ENCODE results near the gene CACNA1B. TPM values are rescaled to one million over a fixed set of nuclear protein-coding genes. Genes with fewer than 3 reads are reported as not detected.

CACNA1B gene
- total RNA-seq, 1 experiment from 2014 or later: not detected

DNA sequence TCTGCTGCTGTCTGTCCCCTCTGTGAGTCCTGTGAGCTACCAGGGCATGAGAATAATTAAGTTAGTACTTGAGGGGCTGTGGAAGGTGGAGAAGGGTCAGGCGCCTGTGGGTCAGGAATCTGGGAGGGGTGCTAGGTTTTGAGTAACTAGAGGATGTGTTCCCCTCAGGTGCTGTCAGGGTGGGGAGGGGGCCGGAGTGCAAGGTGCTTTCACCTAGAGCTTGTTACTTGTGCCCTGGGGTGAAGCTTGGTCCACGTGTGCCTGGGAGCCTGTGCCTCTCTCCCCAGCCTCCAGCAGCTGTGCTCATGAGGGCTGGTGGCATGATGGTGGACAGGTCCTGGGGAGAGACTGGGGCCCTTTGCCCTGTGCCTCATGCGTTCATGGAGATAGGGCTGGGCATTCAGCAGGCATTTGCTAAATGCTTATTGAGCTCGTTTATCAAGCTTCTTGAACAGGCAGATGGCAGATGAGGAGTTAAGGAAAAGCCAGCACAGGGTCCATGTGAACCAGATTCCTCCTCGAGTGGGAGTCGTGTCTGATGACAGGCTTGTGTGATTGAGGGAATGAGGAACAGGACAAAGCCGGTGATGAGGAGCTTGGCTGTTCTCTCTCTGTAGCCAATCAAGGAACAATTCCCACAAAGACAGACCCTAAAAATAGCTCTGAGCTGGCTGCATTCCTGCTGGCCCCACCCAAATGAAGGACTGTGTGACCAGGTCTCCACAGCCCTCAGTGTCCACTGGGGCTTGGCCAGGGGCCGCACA is 40.9 kb downstream of the CACNA1B start:
- DNase-seq (ENCODE audit: low spot score): no peak

DNA sequence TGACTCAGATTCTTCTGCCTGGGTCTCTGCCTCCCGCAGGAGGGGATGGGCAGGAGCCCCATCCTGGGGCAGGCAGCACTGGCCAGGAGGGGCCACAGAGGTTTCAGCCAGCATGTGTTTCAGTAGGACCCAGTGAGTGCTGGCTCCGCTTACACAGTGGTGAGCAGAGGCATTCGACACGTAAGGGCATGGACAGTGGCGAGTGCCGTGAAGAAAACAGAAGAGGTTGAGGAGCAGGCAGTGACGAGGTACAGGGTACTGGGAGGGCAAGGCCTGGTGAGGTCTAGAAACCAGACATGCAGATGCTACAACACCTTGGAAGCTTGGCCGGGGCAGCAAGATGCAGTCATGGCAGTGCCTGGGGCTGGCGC is 41.5 kb downstream of the CACNA1B start:
- no peak for DNase-seq (ENCODE audit: low spot score)

DNA sequence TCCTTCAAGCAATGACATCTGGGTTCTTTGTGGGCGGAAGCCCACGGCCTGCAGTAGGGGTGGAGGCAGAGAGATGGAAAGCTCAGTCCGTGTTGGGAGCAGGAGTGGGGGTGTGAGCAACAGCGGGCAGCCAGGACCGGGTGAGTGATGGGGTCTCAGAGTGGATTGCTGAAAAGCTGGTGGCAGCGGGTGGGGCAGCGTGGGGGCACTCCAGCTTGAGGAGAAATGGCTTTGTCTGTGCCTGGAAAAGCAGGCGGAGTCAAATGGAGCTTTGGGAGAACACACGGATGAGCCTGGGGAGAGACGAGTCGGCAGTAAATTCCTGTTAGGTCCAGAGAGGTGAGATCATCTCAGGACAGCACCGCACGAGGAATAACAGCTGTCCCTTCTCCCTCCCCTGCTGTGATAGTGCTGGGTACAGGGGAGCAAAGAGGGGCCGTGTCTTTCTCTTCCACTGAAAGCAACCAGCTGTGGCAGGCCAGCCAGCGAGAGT is 42.1 kb downstream of the CACNA1B start:
- no peak for DNase-seq (ENCODE audit: low spot score)

GRCh38 chr9:137920753-137921152 is 43.2 kb downstream of the CACNA1B start:
- no peak for DNase-seq (ENCODE audit: low spot score)

DNA sequence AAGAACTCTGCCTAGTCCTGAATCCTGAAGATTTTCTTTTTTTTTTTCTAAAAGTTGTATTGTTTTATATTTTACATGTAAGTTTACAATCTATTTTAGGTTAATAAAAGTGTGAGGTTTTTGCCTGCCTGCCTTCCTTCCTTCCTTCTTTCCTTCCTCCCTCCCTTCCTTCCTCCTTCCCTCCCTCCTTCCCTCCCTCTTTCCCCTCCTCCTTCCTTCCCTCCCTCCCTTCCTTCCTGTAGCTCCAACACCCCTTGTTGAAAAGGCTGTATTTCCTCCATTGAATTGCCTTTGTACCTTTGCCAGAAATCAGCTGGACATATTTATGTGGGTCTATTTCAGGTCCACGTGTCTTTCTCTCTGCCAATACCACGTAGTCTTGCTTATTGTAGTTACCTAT is 46.6 kb downstream of the CACNA1B start:
- DNase-seq (ENCODE audit: low spot score): no peak

GRCh38 chr9:137924761-137925369 is 47.3 kb downstream of the CACNA1B start:
- DNase-seq (ENCODE audit: low spot score): no peak

GRCh38 chr9:137943655-137944054 is 66.1 kb downstream of the CACNA1B start:
- DNase-seq (ENCODE audit: low spot score): no peak

GRCh38 chr9:137945581-137945980 is 68.0 kb downstream of the CACNA1B start:
- no peak for DNase-seq (ENCODE audit: low spot score)

DNA sequence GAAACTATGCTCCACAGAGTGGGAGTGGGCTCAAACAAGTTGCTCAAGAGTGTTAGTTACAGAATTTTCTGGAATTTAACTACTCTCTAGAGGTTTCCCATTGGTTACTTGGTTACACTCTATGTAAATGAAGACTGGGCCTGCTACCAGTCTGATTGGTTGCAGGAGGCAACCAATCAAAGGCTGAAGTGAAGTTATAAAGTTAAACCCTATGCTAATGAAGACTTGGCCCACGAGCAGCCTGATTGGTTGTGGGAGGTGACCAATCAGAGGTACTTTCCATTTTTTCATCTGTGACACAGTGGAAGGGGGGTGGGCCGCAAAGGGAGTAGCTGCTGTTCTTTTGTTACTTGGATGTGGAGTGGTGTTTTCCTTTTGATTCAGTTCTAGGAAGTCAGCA is 69.4 kb downstream of the CACNA1B start:
- no peak for DNase-seq (ENCODE audit: low spot score)

DNA sequence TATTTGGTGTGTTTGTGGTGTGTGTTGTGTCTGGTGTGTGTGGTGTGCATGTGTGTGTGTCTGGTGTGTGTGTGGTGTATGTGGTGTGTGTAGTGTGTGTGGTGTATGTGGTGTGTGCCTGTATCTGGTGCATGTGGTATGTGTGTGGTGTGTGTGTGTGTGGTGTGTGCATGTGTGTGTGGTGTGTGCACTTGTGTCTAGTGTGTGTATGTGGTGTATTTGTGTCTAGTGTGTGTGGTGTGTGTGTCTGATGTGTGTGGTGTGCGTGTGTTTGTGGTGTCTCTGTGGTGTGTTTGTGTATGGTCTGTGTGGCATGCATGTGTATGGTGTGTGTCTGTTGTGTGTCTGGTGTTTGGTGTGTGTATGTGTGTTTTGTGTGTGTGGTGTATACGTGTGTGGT is 71.1 kb downstream of the CACNA1B start:
- no peak for DNase-seq (ENCODE audit: low spot score)

- no peak for DNase-seq (ENCODE audit: low spot score)
These were observed 71.7 kb downstream of the CACNA1B start for GRCh38 chr9:137949260-137949659.

GRCh38 chr9:137951107-137951506 is 73.5 kb downstream of the CACNA1B start:
- no peak for DNase-seq (ENCODE audit: low spot score)

DNA sequence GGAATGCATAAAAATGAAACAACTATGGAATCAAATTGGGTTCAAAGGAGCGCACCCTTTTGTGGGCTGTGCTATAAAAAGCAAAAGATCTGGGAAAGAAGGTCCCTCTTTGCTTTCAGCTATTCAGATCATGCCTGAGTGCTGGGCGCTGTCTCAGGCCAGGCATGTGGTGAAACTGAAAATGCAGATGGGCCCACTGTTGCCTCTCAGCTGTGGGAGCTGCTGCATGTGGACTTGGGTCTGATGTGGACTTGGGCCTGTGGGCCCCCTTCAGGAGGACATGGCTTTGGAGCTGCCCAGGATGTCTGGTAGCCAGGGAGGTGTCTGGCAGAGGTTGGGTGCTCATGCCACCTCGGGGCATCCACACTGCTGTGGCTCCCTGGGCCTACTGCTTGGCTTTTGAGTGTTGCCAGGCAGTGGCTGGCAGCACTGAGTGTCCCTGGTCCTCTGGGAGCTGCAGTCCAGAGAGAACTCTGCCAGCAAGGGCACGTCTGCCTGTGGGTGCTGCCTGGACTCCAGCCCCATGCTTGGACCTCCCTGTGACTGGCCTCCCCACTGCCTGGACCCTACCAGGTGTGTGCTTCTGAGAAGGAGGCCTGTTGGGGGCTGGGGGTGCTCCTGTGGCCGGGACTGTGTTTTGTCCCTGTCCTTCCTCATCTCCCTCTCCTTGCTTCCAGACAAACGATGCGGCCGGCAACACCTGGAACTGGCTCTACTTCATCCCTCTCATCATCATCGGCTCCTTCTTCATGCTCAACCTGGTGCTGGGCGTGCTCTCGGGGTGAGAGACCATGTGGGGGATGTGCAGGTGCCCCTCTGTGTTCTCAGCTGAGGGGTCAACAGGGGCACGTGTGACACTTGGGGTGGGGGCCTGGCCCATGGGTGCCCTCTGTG is 74.3 kb downstream of the CACNA1B start:
- no peak for DNase-seq (ENCODE audit: low spot score)

DNA sequence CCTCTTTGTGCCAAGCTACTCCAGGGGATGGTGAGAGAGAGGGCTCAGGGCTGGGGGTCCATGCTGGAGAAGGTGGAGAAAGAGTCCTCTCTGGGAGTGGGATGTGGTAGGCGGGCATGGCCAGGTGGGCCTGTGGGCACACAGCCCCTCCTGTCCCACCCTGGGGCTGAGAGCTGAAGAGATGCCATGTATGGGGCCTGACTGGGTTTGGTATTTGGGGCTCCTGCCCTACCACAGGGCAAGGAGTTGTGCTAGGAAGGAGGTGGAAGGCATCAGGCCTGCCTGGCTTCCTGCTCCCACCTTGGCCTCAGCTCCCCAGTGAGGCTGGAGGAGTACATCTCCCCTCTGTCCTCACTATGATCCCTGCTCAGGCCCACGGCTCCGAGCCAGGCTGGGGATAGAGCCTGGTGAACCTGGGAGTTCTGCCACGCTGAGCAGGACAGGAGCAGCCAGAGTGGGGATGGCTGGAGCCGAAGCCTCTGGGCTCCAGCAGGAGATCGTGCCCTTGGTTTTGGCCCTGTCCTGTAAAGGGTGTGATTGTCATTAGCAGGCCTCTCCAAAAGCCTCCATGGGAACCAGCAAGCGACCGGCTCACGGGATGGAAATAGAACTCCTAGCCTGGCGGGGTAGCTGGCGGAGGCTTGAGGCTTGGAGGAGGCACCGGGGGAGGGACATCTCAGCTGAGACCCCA is 75.5 kb downstream of the CACNA1B start:
- no peak for DNase-seq (ENCODE audit: low spot score)

DNA sequence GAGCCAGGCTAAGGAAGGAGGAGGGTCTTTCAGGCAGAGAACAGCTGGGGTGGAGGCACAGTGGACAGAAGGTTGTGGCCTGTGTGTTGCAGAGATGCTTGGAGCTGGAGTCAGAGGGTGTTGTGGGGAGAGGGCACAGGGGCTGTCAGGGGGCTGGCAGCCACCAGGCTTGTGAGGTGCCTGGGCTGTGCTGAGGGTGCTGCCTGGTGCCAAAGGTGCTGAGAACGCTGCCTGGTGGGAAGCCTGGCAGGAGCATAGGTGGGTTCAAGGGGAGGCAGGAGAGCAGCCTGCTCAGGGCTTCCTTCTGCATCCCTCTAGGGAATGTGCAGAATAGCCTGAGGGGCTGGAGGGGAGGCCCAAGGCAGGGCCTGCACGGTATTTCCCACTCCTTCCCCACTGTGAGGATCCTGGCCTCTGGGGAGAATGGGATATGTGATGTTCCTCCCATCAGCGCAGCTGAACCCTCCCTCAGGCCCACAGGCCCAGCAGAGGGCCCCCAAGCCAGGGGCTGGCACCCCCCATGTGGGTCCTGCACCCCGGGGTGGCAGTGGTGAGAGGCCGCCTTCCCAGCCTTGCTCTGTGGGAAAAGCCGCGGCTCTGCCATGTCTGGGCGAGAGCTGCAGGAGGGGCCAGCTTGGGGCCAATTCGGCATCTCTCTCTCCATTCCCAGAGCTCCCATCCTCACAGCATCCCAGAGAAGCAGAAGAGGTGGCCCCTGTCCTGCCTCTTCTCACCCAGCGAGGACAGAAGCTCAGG is 76.3 kb downstream of the CACNA1B start:
- no peak for DNase-seq (ENCODE audit: low spot score)

DNA sequence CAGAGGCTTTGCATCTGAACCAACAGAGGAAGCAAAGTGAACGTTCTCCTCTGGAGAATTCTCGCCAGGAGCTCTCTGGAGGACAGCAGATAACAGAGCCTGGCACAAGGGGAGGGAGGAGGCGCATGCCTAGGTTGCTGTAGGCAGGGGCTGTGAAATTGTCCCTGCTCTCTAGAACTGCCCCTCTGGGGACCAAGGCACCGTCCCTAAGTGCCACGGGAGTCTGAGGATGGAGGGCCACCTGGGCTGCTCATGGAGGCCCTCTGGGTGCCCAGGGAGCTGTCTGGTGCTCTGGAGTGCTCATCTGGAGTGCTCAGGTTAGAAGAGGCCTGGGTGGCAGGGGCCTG is 77.6 kb downstream of the CACNA1B start:
- no peak for DNase-seq (ENCODE audit: low spot score)

- no peak for DNase-seq (ENCODE audit: low spot score)
These were observed 78.0 kb downstream of the CACNA1B start for GRCh38 chr9:137955586-137955985.

- no peak for DNase-seq (ENCODE audit: low spot score)
These were observed 78.5 kb downstream of the CACNA1B start for GRCh38 chr9:137956039-137956438.

- DNase-seq (ENCODE audit: low spot score): peak; percentile 5
These were observed 79.3 kb downstream of the CACNA1B start for GRCh38 chr9:137956688-137957385.

- DNase-seq (ENCODE audit: low spot score): no peak
These were observed 82.2 kb downstream of the CACNA1B start for GRCh38 chr9:137959641-137960411.
